ENCODE measurements around the gene TPSB2.
"Not testable (repeated sequence)": the region's sequence is repeated elsewhere in the genome, so short reads cannot be mapped to it uniquely, and the experiment has no call there.

TPSB2 gene

GRCh38 chr16:1259760-1260068 lies 29.7 kb upstream of the TPSB2 start:
- TF ChIP-seq, protein P1, sequence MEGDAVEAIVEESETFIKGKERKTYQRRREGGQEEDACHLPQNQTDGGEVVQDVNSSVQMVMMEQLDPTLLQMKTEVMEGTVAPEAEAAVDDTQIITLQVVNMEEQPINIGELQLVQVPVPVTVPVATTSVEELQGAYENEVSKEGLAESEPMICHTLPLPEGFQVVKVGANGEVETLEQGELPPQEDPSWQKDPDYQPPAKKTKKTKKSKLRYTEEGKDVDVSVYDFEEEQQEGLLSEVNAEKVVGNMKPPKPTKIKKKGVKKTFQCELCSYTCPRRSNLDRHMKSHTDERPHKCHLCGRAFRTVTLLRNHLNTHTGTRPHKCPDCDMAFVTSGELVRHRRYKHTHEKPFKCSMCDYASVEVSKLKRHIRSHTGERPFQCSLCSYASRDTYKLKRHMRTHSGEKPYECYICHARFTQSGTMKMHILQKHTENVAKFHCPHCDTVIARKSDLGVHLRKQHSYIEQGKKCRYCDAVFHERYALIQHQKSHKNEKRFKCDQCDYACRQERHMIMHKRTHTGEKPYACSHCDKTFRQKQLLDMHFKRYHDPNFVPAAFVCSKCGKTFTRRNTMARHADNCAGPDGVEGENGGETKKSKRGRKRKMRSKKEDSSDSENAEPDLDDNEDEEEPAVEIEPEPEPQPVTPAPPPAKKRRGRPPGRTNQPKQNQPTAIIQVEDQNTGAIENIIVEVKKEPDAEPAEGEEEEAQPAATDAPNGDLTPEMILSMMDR (IDR thresholded peaks at IDR 0.05; ENCODE audit: borderline replicate concordance, insufficient read depth, low read depth, low read length): no peak
- no peak overlapping the region for H3K4me3 ChIP-seq (ENCODE audit: low read depth, low read length)

DNA sequence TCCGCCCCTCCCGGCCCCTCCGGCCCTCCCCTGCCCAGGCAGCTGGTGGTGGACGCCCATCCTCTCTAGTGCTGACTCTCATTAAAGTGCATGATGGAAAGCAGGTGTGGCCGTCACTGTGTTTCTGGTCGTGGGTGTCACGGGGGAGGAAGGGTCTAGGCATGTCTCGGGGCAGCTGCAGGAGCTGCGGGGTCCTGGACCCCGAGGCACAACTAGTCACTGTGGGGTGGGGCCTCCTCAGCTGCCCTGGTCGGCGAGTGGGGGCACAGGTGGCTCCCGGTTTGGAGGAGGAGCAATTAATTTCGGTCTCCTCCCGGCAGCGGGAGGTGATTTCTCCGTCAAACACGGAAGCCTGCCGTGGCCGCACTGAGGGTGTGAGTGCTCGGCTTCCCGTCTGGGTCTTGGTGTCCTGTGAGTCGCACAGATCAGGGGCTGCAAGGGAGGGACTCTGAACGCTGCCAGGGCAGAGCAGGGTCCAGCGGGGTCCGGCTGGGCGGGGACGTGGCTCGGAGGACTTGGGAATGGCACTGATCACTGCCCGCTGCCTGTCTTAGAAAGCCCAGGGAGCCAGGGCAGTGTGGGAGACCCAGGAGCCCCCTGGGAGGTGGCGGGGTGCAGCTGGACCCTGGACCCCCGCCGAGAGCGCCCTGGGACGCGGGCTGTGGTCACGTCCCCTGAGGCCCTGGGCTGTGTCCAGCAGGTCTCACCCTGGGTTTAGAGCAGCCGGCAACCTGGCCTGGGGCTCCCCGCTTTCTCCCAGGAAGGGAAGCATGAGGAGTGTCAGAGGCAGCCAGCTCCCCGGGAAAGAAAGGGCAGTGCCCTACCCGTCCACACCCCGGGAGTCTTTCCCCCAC lies 29.1 kb upstream of the TPSB2 start:
- no peak overlapping the region for H3K4me3 ChIP-seq (ENCODE audit: low read depth, low read length)
- TF ChIP-seq, protein P1 (IDR thresholded peaks at IDR 0.05; ENCODE audit: borderline replicate concordance, insufficient read depth, low read depth, low read length): no peak

- no peak overlapping the region for H3K4me3 ChIP-seq (ENCODE audit: low read depth, low read length)
- TF ChIP-seq, protein P1 (IDR thresholded peaks at IDR 0.05; ENCODE audit: borderline replicate concordance, insufficient read depth, low read depth, low read length): no peak
Measured at GRCh38 chr16:1258225-1258600, 28.2 kb upstream of the TPSB2 start.

GRCh38 chr16:1257561-1258224 lies 27.7 kb upstream of the TPSB2 start:
- H3K4me3 ChIP-seq (ENCODE audit: low read depth, low read length): no peak overlapping the region
- TF ChIP-seq, protein P1 (IDR thresholded peaks at IDR 0.05; ENCODE audit: borderline replicate concordance, insufficient read depth, low read depth, low read length): no peak

DNA sequence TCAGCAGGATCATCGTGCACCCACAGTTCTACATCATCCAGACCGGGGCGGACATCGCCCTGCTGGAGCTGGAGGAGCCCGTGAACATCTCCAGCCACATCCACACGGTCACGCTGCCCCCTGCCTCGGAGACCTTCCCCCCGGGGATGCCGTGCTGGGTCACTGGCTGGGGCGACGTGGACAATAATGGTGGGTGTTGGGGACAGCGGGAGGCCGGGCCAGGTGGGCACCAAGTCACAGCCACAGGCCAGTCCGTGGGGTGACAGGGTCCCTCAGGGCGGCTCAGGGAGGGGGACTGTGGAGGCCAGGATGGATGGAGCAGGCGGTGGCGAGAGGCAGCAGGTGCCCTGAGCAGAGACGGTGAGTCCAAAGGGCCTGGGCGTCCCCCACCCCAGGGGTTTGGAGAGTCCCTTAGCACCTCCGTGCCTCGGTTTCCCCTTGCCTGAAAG lies 26.9 kb upstream of the TPSB2 start:
- TF ChIP-seq, protein P1 (IDR thresholded peaks at IDR 0.05; ENCODE audit: borderline replicate concordance, insufficient read depth, low read depth, low read length): no peak
- no peak overlapping the region for H3K4me3 ChIP-seq (ENCODE audit: low read depth, low read length)

DNA sequence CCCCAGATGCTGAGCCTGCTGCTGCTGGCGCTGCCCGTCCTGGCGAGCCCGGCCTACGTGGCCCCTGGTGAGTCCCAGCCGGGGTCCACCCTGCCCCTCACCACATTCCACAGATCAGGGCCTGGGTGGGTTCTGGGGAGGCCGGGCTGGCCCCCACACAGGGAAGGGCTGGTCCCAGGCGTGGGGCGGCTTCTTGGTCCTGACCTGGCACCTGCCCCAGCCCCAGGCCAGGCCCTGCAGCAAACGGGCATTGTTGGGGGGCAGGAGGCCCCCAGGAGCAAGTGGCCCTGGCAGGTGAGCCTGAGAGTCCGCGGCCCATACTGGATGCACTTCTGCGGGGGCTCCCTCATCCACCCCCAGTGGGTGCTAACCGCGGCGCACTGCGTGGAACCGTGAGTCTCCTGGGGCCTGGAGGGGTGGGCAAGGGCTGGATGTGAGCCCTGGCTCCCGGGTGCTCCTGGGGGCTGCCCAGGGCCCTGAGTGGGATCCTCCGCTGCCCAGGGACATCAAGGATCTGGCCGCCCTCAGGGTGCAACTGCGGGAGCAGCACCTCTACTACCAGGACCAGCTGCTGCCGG lies 26.4 kb upstream of the TPSB2 start:
- not testable (repeated sequence) for H3K4me3 ChIP-seq (ENCODE audit: low read depth, low read length)

- not testable (repeated sequence) for H3K4me3 ChIP-seq (ENCODE audit: low read depth, low read length)
Measured at GRCh38 chr16:1255276-1256122, 25.5 kb upstream of the TPSB2 start, which contains the start of gene TPSD1. Gene TPSD1, plus strand, starts transcription at chr16:1256069. Its CDS starts 212 bp downstream, at chr16:1256281.

GRCh38 chr16:1254821-1255220 lies 24.8 kb upstream of the TPSB2 start:
- not testable (repeated sequence) for H3K4me3 ChIP-seq (ENCODE audit: low read depth, low read length)

- H3K4me3 ChIP-seq (ENCODE audit: low read depth, low read length): not testable (repeated sequence)
Measured at GRCh38 chr16:1253701-1254364, 23.8 kb upstream of the TPSB2 start.

- H3K4me3 ChIP-seq (ENCODE audit: low read depth, low read length): not testable (repeated sequence)
Measured at GRCh38 chr16:1249031-1249755, 19.2 kb upstream of the TPSB2 start.

DNA sequence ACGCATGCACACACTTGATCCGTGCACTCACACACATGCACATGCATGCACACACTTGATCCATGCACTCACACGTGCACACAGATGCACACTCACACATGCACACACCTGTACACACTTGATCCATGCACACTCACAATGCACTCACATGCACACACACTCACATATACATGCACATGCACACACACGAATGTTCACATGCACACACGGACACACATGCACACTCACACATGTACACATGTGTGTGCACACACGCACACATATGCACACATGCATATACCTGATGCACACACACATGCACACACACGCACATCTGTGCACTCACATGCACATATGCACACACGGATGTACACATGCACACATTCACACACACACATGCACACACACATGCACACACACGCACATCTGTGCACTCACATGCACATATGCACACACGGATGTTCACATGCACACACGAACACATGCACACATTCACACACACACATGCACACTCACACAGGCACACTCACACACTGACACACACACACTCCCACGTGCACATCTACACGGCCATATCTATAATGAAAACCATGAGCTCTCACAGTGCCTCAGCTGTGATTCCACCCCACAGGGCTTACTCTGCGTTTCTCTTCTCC lies 18.0 kb upstream of the TPSB2 start:
- not testable (repeated sequence) for H3K4me3 ChIP-seq (ENCODE audit: low read depth, low read length)
